Activated CD4-positive, alpha-beta T cell treated with anti-CD3 and anti-CD28 coated beads for 36 hours (primary cell): ENCODE results near the gene PKD1. TPM values are rescaled to one million over a fixed set of nuclear protein-coding genes. Genes with fewer than 3 reads are reported as not detected.
"Not testable (repeated sequence)": the region's sequence is repeated elsewhere in the genome, so short reads cannot be mapped to it uniquely, and the experiment has no call there.

Experiments used
- ATAC-seq: fragments of 200-7000 bp; cut with Tn5 transposase; one replicate; pipeline ENCODE4 v1.10.0; 2021; ENCODE audit warnings: mild to moderate bottlenecking, moderate library complexity
- CTCF ChIA-PET: fragments of 350-600 bp; sonication (Branson Sonifier 250); formaldehyde crosslinking; loops from one replicate; lab custom pipeline; 2021; ENCODE audit warnings: antibody characterized with exemption; lab: Charles Lee
- POLR2A ChIA-PET: fragments of 350-600 bp; sonication (Branson Sonifier 250); formaldehyde crosslinking; loops from one replicate; lab custom pipeline; 2021; ENCODE audit warnings: antibody characterized with exemption, inconsistent platforms; lab: Charles Lee
- DNase-seq: peaks from one replicate; pipeline ENCODE4 v3.0.0-alpha.2; 2020
- H3K27ac Mint-ChIP-seq: one replicate; pipeline ENCODE4 v1.8.0; 2021; ENCODE audit warnings: mixed read lengths
- H3K27me3 Mint-ChIP-seq: one replicate; pipeline ENCODE4 v1.8.0; 2021; ENCODE audit warnings: mixed read lengths
- H3K36me3 Mint-ChIP-seq: one replicate; pipeline ENCODE4 v1.8.0; 2021; ENCODE audit warnings: low read depth, mixed read lengths
- H3K4me1 Mint-ChIP-seq: one replicate; pipeline ENCODE4 v1.8.0; 2021; ENCODE audit warnings: mixed read lengths
- H3K4me3 Mint-ChIP-seq: one replicate; pipeline ENCODE4 v1.8.0; 2021; ENCODE audit warnings: mild to moderate bottlenecking, moderate library complexity, mixed read lengths
- H3K9me3 Mint-ChIP-seq: one replicate; pipeline ENCODE4 v1.8.0; 2021; ENCODE audit warnings: low read depth, mixed read lengths
- intact Hi-C, 2 experiments: fragments of 100-400 bp; cut with DNase I in 1 of 2; cut with micrococcal nuclease in 1 of 2; formaldehyde crosslinking; loops; one replicate each; pipeline versions ENCODE4 v1.14.2 to v1.15.1; 2022 to 2024; cut with DNase I, micrococcal nuclease
- total RNA-seq, 2 experiments: library from RNA; stranded (reverse); gene quantifications; one replicate each; pipeline ENCODE4 v1.2.3, GENCODE V29; 2021

Gene PKD1
- total RNA-seq, 2 experiments from 2014 or later = 64.3 to 71.2 TPM

GRCh38 chr16:2148714-2149629, 13.3 kb upstream of the PKD1 start:
- peaks cover 30% of the 10 kb centered on the region for H3K36me3 Mint-ChIP-seq
- peak; percentile 61 for DNase-seq
- intact Hi-C loops = loop anchor here in 1 of 2 experiments (10.0 kb wide), 1 partner anchor 284 kb away; no protein-coding TSS in a partner anchor
- POLR2A ChIA-PET = no interaction called here
- peak; percentile 20 for ATAC-seq
- peak overlapping the region; percentile 38 for H3K4me3 Mint-ChIP-seq
- no peaks in the 10 kb centered on the region for H3K9me3 Mint-ChIP-seq
- CTCF ChIA-PET = interaction anchor here (0.6 kb wide), 1 partner anchor 204 kb away, joined by 3 read pairs; no protein-coding TSS in a partner anchor
- no peak overlapping the region for H3K27ac Mint-ChIP-seq
- H3K27me3 Mint-ChIP-seq = no peaks in the 10 kb centered on the region
- H3K4me1 Mint-ChIP-seq = peaks cover 15% of the 10 kb centered on the region

GRCh38 chr16:2147981-2148671, 12.4 kb upstream of the PKD1 start, which contains the start of gene RAB26:
TSS of gene RAB26 (plus strand) at chr16:2148625. CDS start at chr16:2148784, 159 bp downstream.
- DNase-seq = peak; percentile 64
- Mint-ChIP-seq H3K9me3 (no peaks in the 10 kb centered on the region), H3K4me1 (peaks cover 15% of the 10 kb centered on the region), H3K4me3 (peak within 1 kb of the TSS; percentile 38), H3K36me3 (peaks cover 22% of the 10 kb centered on the region), H3K27me3 (no peaks in the 10 kb centered on the region), H3K27ac (no peak within 1 kb of the TSS)
- intact Hi-C loops = loop anchor here in 1 of 2 experiments (10.0 kb wide), 1 partner anchor 283 kb away; no protein-coding TSS in a partner anchor
- ATAC-seq = peak; percentile 31
- POLR2A ChIA-PET = no interaction called here
- CTCF ChIA-PET = interaction anchor here (0.6 to 0.9 kb wide), 3 partner anchors 107 to 442 kb away, joined by 3 to 6 read pairs (median 3); partner anchors contain the start of gene MAPK8IP3

- ChIA-PET CTCF (interaction anchor here (0.6 to 1.7 kb wide), 5 partner anchors 8 to 442 kb away, joined by 3 to 9 read pairs (median 6); partner anchors contain the start of genes MAPK8IP3 and TRAF7), POLR2A (interaction anchor here (2.6 kb wide), 1 partner anchor 8 kb away, joined by 19 read pairs; the partner anchor contains the start of gene TRAF7)
- DNase-seq = no peak
- intact Hi-C loops = loop anchor here in 1 of 2 experiments (10.0 kb wide), 1 partner anchor 283 kb away; no protein-coding TSS in a partner anchor
- ATAC-seq = no peak
- Mint-ChIP-seq H3K36me3 (peaks cover 14% of the 10 kb centered on the region), H3K9me3 (no peaks in the 10 kb centered on the region), H3K27ac (no peak overlapping the region), H3K27me3 (no peaks in the 10 kb centered on the region), H3K4me1 (peaks cover 15% of the 10 kb centered on the region), H3K4me3 (no peak overlapping the region)
These were observed 11.7 kb upstream of the PKD1 start for GRCh38 chr16:2147378-2147777.

- Mint-ChIP-seq H3K27ac (no peak overlapping the region), H3K4me1 (peaks cover 7% of the 10 kb centered on the region), H3K27me3 (no peaks in the 10 kb centered on the region), H3K4me3 (no peak overlapping the region), H3K36me3 (no peaks in the 10 kb centered on the region), H3K9me3 (no peaks in the 10 kb centered on the region)
- POLR2A ChIA-PET = interaction anchor here (0.6 to 2.6 kb wide), 3 partner anchors 9 to 135 kb away, joined by 3 to 19 read pairs (median 5); partner anchors contain the start of gene TRAF7
- intact Hi-C loops = loop anchor here in 1 of 2 experiments (10.0 kb wide), 1 partner anchor 281 kb away; no protein-coding TSS in a partner anchor
- CTCF ChIA-PET = interaction anchor here (0.5 to 1.7 kb wide), 6 partner anchors 8 to 473 kb away, joined by 3 to 9 read pairs (median 4); partner anchors contain the start of gene TRAF7
- no peak for DNase-seq
- ATAC-seq = no peak
These were observed 10.1 kb upstream of the PKD1 start for GRCh38 chr16:2145843-2146242.

- intact Hi-C loops = loop anchor here (5.0 to 10.0 kb wide), 3 partner anchors 137 to 282 kb away; partner anchors contain the start of gene ZNF598 (in 1 of the 2)
- ATAC-seq = no peak
- POLR2A ChIA-PET = interaction anchor here (1.0 kb wide), 1 partner anchor 10 kb away, joined by 3 read pairs; no protein-coding TSS in a partner anchor
These were observed 8.3 kb upstream of the PKD1 start for GRCh38 chr16:2143878-2144485.

GRCh38 chr16:2142942-2143877, 7.5 kb upstream of the PKD1 start:
- CTCF ChIA-PET = interaction anchor here (1.0 kb wide), 2 partner anchors 12 to 139 kb away, joined by 3 to 4 read pairs; partner anchors contain the start of gene TRAF7

More at GRCh38 chr16:2143878-2144485, 8.3 kb upstream of the PKD1 start:
- Mint-ChIP-seq H3K4me3 (no peak overlapping the region), H3K27me3 (no peaks in the 10 kb centered on the region), H3K4me1 (peaks cover 2% of the 10 kb centered on the region), H3K27ac (no peak overlapping the region), H3K9me3 (no peaks in the 10 kb centered on the region), H3K36me3 (no peaks in the 10 kb centered on the region)
- DNase-seq = no peak
- CTCF ChIA-PET = interaction anchor here (1.0 kb wide), 1 partner anchor 140 kb away, joined by 3 read pairs; no protein-coding TSS in a partner anchor

GRCh38 chr16:2135071-2135470, 627 bp downstream of the PKD1 start:
- H3K4me1 Mint-ChIP-seq, H3K27me3 Mint-ChIP-seq, ATAC-seq, POLR2A ChIA-PET, H3K27ac Mint-ChIP-seq, CTCF ChIA-PET, H3K36me3 Mint-ChIP-seq, H3K9me3 Mint-ChIP-seq: not testable (repeated sequence)
- peak; percentile 43 for DNase-seq
- H3K4me3 Mint-ChIP-seq = peak overlapping the region; percentile 76
- intact Hi-C loops = loop anchor here in 1 of 2 experiments (5.0 kb wide), 1 partner anchor 193 kb away; the partner anchor contains the start of gene MSRB1

More at GRCh38 chr16:2142942-2143877, 7.5 kb upstream of the PKD1 start:
- no peaks in the 10 kb centered on the region for H3K9me3 Mint-ChIP-seq
- no peak overlapping the region for H3K4me3 Mint-ChIP-seq
- DNase-seq (peak; percentile 32), ATAC-seq (peak; percentile 33)
- no peak overlapping the region for H3K27ac Mint-ChIP-seq
- intact Hi-C loops = loop anchor here (5.0 to 10.0 kb wide), 3 partner anchors 136 to 281 kb away; partner anchors contain the start of gene ZNF598 (in 1 of the 2)
- POLR2A ChIA-PET = interaction anchor here (1.0 kb wide), 1 partner anchor 11 kb away, joined by 3 read pairs; no protein-coding TSS in a partner anchor
- H3K4me1 Mint-ChIP-seq = peaks cover 2% of the 10 kb centered on the region
- no peaks in the 10 kb centered on the region for H3K27me3 Mint-ChIP-seq
- no peaks in the 10 kb centered on the region for H3K36me3 Mint-ChIP-seq

- POLR2A ChIA-PET, CTCF ChIA-PET, ATAC-seq, H3K27me3 Mint-ChIP-seq, H3K9me3 Mint-ChIP-seq, H3K36me3 Mint-ChIP-seq, H3K4me3 Mint-ChIP-seq, DNase-seq, H3K4me1 Mint-ChIP-seq, intact Hi-C loops, H3K27ac Mint-ChIP-seq: not testable (repeated sequence)
These were observed 1.9 kb downstream of the PKD1 start for GRCh38 chr16:2133797-2134196.

- H3K36me3 Mint-ChIP-seq, H3K4me3 Mint-ChIP-seq, H3K9me3 Mint-ChIP-seq, intact Hi-C loops, H3K27ac Mint-ChIP-seq, DNase-seq, ATAC-seq, H3K27me3 Mint-ChIP-seq, CTCF ChIA-PET, POLR2A ChIA-PET: not testable (repeated sequence)
- peaks cover 19% of the 10 kb centered on the region for H3K4me1 Mint-ChIP-seq
These were observed 5.7 kb downstream of the PKD1 start for GRCh38 chr16:2129890-2130447.
